ENCODE data around the gene NTN5. TPM values are rescaled to one million over a fixed set of nuclear protein-coding genes. Genes with fewer than 3 reads are reported as not detected.

The NTN5 gene
- total RNA-seq, 4 donors from 2014 or later = 0.64 to 2.2 (median 1.3) TPM

DNA sequence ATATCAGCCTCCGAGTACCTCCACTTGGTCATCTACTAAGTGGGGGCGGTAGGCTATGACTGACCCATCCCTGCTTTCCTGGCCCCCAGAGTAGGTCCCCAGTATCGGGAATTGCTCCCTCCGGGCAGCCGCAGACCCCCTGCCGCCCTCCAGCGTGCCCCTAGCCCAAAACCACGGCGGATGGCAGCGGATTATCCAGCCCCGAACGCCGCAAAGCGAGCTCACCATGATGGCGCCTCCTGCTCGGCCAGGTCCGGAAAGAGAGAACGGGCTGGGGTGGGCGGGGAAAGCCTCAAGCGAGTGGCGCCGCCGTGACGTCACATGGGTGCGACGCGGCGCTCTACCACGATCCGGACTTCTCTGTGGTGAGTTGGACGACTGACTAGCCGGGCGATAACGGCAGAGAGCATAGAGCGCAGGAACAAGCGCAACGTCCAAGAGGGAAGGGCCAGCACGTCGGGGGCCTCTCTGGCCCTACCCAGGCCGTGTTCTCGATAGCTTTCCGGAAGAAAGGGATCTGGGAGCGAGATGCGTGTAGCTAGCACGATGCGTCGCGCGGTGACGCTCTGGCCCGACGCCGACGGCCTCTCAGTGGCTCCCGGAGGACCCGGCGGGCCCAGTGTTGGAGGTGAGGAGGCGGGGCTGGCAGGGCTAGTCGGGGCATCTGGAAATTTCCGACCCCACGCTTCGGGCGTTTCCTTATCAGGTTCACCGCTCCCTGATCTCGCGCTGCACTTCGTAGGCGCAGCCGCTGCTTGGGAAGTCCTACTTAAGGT, 53.7 kb downstream of the NTN5 start, which contains the start of the genes RPL18 and SPHK2:
RPL18 (minus strand) TSS at position 263 of the 776 bp plus-strand sequence; CDS start at position 228, 35 bp downstream.
SPHK2 (plus strand) TSS at position 591 of the 776 bp plus-strand sequence. CDS start 1,009 bp downstream, outside the sequence.
- no peaks in the 10 kb centered on the region for H3K9me3 ChIP-seq
- H3K4me1 ChIP-seq = peaks cover 72% of the 10 kb centered on the region
- peaks cover 30% of the 10 kb centered on the region for H3K36me3 ChIP-seq
- H3K27ac ChIP-seq = peak within 1 kb of the TSS; percentile 88
- under 1% methylated on average over 47 of the region's 69 CpGs for WGBS
- TF ChIP-seq POLR2AphosphoS5 (IDR thresholded peaks at IDR 0.05) (peak; percentile 73 to 98 (median 76)), EP300 (IDR thresholded peaks at IDR 0.05) (no peak), POLR2A (IDR thresholded peaks at IDR 0.05) (peak; percentile 93 to 94)
- TF ChIP-seq, protein P1, sequence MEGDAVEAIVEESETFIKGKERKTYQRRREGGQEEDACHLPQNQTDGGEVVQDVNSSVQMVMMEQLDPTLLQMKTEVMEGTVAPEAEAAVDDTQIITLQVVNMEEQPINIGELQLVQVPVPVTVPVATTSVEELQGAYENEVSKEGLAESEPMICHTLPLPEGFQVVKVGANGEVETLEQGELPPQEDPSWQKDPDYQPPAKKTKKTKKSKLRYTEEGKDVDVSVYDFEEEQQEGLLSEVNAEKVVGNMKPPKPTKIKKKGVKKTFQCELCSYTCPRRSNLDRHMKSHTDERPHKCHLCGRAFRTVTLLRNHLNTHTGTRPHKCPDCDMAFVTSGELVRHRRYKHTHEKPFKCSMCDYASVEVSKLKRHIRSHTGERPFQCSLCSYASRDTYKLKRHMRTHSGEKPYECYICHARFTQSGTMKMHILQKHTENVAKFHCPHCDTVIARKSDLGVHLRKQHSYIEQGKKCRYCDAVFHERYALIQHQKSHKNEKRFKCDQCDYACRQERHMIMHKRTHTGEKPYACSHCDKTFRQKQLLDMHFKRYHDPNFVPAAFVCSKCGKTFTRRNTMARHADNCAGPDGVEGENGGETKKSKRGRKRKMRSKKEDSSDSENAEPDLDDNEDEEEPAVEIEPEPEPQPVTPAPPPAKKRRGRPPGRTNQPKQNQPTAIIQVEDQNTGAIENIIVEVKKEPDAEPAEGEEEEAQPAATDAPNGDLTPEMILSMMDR (IDR thresholded peaks at IDR 0.05) = no peak
- peak within 1 kb of the TSS; percentile 81 for H3K4me3 ChIP-seq
- peak; percentile 98 for DNase-seq (ENCODE audit: low spot score in 2 of 2)
- H3K27me3 ChIP-seq = no peaks in the 10 kb centered on the region

DNA sequence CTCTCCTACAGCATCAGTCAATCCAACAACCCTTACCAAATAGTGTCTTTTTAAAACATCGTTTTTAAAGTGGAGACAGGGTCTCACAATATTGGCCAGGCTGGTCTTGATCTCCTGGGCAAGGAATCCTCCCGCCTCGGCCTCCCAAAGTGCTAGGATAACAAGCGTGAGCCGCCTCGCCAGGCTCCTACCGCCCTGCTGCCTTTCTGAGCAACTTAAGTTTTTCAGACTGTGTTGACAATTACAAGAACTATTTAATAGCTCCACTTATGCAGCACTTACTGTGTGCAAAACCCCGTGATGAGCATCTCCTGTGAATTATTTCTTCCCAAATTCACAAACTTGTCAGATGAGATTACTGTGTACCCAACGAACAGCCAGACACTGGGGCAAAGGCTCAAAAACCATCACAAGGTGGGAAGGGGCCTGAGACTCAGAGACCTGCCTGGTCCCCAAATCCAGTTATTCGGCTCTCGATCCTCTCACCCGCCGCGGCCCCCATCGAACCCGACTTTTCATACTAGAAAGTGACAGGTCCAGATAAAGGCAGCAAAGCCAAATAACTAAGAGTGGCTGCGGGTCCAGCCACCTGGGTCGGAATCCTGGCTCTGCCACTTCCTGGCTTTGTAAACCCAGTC, 54.4 kb downstream of the NTN5 start:
- H3K9me3 ChIP-seq = no peaks in the 10 kb centered on the region
- no peak for DNase-seq (ENCODE audit: low spot score in 2 of 2)
- peak overlapping the region; percentile 81 for H3K4me3 ChIP-seq
- TF ChIP-seq POLR2AphosphoS5 (IDR thresholded peaks at IDR 0.05) (no peak), EP300 (IDR thresholded peaks at IDR 0.05) (no peak), POLR2A (IDR thresholded peaks at IDR 0.05) (no peak)
- TF ChIP-seq, protein P1 (IDR thresholded peaks at IDR 0.05) = no peak
- under 1% methylated on average over 9 of the region's 18 CpGs for WGBS
- H3K36me3 ChIP-seq = peaks cover 30% of the 10 kb centered on the region
- H3K27me3 ChIP-seq = no peaks in the 10 kb centered on the region
- peaks cover 69% of the 10 kb centered on the region for H3K4me1 ChIP-seq
- peak overlapping the region; percentile 88 for H3K27ac ChIP-seq

DNA sequence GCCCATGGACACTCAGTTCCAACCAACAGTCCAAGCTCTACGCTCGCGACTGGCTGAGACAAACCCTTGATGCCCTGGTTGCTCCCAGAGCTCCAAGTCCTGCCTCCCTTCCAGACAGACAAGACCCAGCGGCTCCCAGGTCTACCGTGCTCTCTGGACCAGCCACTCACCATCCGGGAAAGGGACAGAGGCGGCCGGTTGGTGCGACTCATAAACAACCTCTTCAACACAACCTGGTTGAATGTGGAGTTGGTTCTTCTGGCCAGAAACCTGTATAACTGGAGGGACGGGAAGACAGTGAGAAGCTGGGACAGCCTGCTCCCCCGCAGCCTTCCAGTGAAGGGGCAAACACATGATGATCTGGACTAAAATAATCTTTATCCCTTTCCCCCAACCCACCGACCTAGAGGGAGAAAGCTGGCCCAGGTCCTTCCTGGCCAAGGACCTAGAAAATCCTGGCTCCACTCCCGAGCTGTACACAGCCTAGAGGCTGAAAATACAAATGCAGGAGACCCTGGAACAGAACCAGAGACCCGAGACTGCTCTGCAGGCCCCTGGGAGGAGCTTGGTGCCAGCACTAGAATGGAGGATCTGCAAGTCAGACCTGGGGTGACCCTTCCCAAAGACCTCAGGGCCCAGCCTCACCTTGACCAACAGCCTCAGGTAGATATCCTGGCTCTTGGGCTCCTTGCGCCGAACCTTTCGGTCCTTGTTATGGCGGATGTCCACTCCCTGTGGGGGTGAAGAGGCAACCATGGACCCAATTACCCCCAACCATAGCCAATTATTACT, 55.5 kb downstream of the NTN5 start:
- peaks cover 30% of the 10 kb centered on the region for H3K36me3 ChIP-seq
- no peaks in the 10 kb centered on the region for H3K9me3 ChIP-seq
- H3K27ac ChIP-seq = peak overlapping the region; percentile 88
- peak overlapping the region; percentile 81 for H3K4me3 ChIP-seq
- peaks cover 60% of the 10 kb centered on the region for H3K4me1 ChIP-seq
- H3K27me3 ChIP-seq = no peaks in the 10 kb centered on the region
- 52% methylated on average over 17 of the region's 18 CpGs for WGBS
- no peak for DNase-seq (ENCODE audit: low spot score in 2 of 2)
- no peak for TF ChIP-seq EP300 (IDR thresholded peaks at IDR 0.05)
- TF ChIP-seq, protein P1 (IDR thresholded peaks at IDR 0.05) = no peak
- no peak for TF ChIP-seq POLR2AphosphoS5 (IDR thresholded peaks at IDR 0.05)

DNA sequence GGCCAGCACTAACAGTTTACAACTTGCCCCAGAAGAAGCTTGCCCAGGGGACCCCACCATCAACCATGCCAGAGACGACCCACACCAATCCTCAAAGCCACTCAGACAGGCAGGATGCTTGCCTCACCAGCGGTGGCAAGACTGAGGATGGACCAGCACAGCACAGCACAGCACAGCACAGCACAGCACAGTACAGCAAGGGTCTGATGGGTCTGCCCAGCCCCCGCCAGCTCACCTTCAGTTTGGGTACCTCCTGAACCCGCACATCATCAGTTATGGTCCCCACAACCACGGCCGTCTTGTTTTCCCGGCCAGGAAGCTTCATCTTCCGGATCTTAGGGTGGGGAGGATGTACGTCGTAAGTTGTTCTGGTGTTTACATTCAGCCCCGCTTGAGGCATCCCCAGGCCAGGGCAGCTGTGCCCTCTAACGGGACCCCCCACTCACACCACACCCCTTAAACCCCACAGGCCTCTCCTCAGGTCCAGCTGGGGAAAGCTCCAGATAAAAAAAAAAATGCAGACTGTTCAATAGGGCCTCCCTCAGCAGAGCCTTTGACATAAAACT, 56.2 kb downstream of the NTN5 start:
- peaks cover 57% of the 10 kb centered on the region for H3K4me1 ChIP-seq
- whole genome bisulfite sequencing = 69% methylated on average over 10 of the region's 12 CpGs
- peaks cover 30% of the 10 kb centered on the region for H3K36me3 ChIP-seq
- H3K9me3 ChIP-seq = no peaks in the 10 kb centered on the region
- H3K27me3 ChIP-seq = no peaks in the 10 kb centered on the region
- DNase-seq (ENCODE audit: low spot score in 2 of 2) = no peak
- H3K27ac ChIP-seq = peak overlapping the region; percentile 88
- H3K4me3 ChIP-seq = peak overlapping the region; percentile 81
- TF ChIP-seq EP300 (IDR thresholded peaks at IDR 0.05) (no peak), POLR2A (IDR thresholded peaks at IDR 0.05) (no peak)

DNA sequence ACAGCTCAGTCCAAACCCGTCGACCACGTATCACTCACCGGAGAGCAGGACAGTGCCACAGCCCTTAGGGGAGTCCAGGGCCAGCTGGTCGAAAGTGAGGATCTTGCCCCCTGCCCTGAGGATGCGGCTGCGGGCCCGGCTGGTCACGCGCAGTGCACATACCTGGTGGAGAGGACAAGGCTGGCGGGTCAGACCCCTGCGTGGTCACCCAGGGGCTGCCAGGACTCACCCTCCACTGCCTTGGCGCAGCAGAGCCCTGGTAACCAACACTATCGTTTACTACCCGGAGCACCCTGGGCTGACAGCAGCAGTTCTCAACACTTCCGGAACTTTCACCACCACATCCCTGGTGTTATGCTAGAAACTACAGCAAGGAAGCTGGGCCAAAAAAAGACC, 56.8 kb downstream of the NTN5 start:
- WGBS = 75% methylated on average over 11 of the region's 16 CpGs
- TF ChIP-seq, protein P1 (IDR thresholded peaks at IDR 0.05) = no peak
- TF ChIP-seq POLR2AphosphoS5 (IDR thresholded peaks at IDR 0.05) (no peak), EP300 (IDR thresholded peaks at IDR 0.05) (no peak), POLR2A (IDR thresholded peaks at IDR 0.05) (no peak)
- Histone ChIP-seq H3K27ac (peak overlapping the region; percentile 88), H3K36me3 (peaks cover 30% of the 10 kb centered on the region), H3K27me3 (no peaks in the 10 kb centered on the region), H3K9me3 (no peaks in the 10 kb centered on the region), H3K4me1 (peaks cover 57% of the 10 kb centered on the region), H3K4me3 (no peak overlapping the region)
- DNase-seq (ENCODE audit: low spot score in 2 of 2) = no peak

Measured in suprapubic skin (tissue), 4 donors.